Renal cortical epithelial cell (primary cell): ENCODE data around the gene SHE. TPM values are rescaled to one million over a fixed set of nuclear protein-coding genes. Genes with fewer than 3 reads are reported as not detected.
"Not testable (repeated sequence)": the region's sequence is repeated elsewhere in the genome, so short reads cannot be mapped to it uniquely, and the experiment has no call there.

ENCODE experiments used
- DNase-seq: peaks from one replicate; pipeline ENCODE4 v3.0.0-alpha.2; 2011; ENCODE audit warnings: low read depth
- total RNA-seq: library from RNA; depleted of rRNA; stranded (reverse); fragments of >200 nt; gene quantifications from 2 replicates; pipeline ENCODE4 v1.2.3, GENCODE V29; 2014

SHE gene
- total RNA-seq, 1 donor from 2014 or later, result 0.35 TPM

GRCh38 chr1:154514066-154514553 lies 11.9 kb upstream of the SHE start:
- no peak for DNase-seq

- no peak for DNase-seq
These were observed 10.5 kb upstream of the SHE start for GRCh38 chr1:154512760-154513159.

GRCh38 chr1:154503898-154504297 lies 1.7 kb upstream of the SHE start:
- DNase-seq, result no peak

- DNase-seq, result no peak
These were observed 518 bp upstream of the SHE start for GRCh38 chr1:154502744-154503115.

- DNase-seq, result no peak
These were observed 668 bp downstream of the SHE start for GRCh38 chr1:154501423-154502065.

- no peak for DNase-seq
These were observed 1.7 kb downstream of the SHE start for GRCh38 chr1:154500533-154500932.

- no peak for DNase-seq
These were observed 2.8 kb downstream of the SHE start for GRCh38 chr1:154499446-154499845.

- peak; percentile 59 for DNase-seq
These were observed 5.0 kb downstream of the SHE start for GRCh38 chr1:154497026-154497806.

- DNase-seq, result no peak
These were observed 5.8 kb downstream of the SHE start for GRCh38 chr1:154496383-154496782.

GRCh38 chr1:154495496-154496273 lies 6.5 kb downstream of the SHE start:
- DNase-seq, result no peak

GRCh38 chr1:154493276-154493675 lies 8.9 kb downstream of the SHE start:
- no peak for DNase-seq

GRCh38 chr1:154492115-154492514 lies 10.1 kb downstream of the SHE start:
- DNase-seq, result no peak

- no peak for DNase-seq
These were observed 11.9 kb downstream of the SHE start for GRCh38 chr1:154490317-154490716.

GRCh38 chr1:154489695-154490274 lies 12.4 kb downstream of the SHE start:
- no peak for DNase-seq

GRCh38 chr1:154488922-154489321 lies 13.3 kb downstream of the SHE start:
- no peak for DNase-seq

- DNase-seq, result not testable (repeated sequence)
These were observed 15.5 kb downstream of the SHE start for GRCh38 chr1:154486756-154487155.

GRCh38 chr1:154485910-154486496 lies 16.2 kb downstream of the SHE start:
- no peak for DNase-seq

GRCh38 chr1:154485106-154485505 lies 17.1 kb downstream of the SHE start:
- DNase-seq, result no peak

- peak; percentile 97 for DNase-seq
These were observed 18.0 kb downstream of the SHE start for GRCh38 chr1:154483941-154484803.

GRCh38 chr1:154481053-154481452 lies 21.2 kb downstream of the SHE start:
- DNase-seq, result no peak
